HG02840 (cell line): ENCODE measurements around the gene PER1.

Experiments
- ATAC-seq: cut with Tn5 transposase; IDR thresholded peaks from one replicate; pipeline ENCODE4 v1.9.1; 2021; ENCODE audit warnings: mild to moderate bottlenecking, moderate library complexity, moderate number of reproducible peaks; ENCODE audit not compliant: unreplicated experiment, low FRiP score

Gene PER1, protein sequence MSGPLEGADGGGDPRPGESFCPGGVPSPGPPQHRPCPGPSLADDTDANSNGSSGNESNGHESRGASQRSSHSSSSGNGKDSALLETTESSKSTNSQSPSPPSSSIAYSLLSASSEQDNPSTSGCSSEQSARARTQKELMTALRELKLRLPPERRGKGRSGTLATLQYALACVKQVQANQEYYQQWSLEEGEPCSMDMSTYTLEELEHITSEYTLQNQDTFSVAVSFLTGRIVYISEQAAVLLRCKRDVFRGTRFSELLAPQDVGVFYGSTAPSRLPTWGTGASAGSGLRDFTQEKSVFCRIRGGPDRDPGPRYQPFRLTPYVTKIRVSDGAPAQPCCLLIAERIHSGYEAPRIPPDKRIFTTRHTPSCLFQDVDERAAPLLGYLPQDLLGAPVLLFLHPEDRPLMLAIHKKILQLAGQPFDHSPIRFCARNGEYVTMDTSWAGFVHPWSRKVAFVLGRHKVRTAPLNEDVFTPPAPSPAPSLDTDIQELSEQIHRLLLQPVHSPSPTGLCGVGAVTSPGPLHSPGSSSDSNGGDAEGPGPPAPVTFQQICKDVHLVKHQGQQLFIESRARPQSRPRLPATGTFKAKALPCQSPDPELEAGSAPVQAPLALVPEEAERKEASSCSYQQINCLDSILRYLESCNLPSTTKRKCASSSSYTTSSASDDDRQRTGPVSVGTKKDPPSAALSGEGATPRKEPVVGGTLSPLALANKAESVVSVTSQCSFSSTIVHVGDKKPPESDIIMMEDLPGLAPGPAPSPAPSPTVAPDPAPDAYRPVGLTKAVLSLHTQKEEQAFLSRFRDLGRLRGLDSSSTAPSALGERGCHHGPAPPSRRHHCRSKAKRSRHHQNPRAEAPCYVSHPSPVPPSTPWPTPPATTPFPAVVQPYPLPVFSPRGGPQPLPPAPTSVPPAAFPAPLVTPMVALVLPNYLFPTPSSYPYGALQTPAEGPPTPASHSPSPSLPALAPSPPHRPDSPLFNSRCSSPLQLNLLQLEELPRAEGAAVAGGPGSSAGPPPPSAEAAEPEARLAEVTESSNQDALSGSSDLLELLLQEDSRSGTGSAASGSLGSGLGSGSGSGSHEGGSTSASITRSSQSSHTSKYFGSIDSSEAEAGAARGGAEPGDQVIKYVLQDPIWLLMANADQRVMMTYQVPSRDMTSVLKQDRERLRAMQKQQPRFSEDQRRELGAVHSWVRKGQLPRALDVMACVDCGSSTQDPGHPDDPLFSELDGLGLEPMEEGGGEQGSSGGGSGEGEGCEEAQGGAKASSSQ (N-terminal part only)

DNA sequence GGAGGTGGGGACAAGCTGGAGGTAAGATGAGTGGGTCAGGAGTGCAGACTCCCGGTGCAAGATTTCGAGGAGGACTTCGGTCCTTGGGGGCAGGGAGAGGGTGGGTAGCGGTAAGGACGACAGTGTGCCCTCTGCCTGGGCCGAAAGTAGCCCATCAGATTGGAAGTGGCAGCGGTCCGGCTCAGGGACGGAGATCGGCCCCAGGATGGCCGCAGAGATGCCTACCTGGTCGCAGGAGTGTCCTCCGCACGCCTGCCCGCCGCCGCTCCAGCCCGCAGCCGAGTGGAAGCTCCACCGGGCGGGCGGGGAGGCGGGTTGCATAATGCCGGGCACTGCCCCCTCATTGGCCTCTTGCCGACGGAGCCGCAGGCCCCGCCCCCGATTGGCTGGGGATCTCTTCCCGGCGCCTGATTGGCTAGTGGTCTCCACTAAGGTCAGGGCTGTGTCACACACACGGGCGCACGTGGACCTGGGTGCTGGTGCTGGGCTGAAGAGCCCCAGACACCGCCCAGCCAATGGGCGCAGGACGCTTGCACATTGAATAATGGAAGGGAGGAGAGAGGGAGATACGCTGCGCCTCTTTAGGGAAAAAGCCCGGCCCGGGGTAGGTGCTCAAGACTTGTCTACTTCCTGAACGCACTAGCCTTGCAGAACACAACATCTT is at the start of gene PER1:
Gene PER1, minus strand, starts transcription at position 293 of the 664 bp plus-strand sequence. CDS start 1,698 bp downstream, outside the sequence.
- ATAC-seq: no peak

DNA sequence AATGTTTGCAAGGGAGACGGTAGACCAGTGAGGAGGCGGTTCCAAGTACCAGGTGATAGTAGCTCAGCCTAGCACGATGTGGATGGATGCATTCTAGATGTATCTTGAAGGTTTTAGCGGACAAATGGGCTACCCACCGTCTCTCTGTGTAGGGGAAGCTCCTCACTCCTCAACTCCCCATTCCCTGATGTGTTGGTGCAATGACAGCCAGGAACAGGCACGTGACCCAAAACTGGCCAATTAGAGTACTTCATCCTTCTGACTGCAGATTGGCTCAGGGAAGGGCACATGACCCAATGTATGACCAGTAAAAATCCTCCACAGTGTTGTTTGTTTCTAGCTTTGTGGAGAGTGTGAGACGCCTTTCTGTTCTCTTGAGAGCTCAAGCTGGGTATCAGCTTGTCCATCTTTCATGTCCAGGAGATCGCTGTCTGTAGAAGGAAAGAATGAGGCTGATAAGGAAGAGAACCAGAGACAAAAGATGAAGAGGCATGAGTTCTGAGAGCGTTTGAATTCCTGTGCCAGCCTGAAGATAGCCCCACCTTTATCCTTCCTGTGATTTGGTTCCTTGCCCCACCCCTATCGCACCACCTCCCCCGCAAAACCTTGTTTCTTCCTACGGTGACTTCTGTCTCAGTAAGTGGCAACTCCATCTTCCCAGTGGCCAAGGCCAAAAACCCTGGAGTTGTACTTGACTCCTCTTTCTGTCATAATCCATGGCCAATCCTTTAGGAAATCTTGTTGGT is 40.0 kb upstream of the PER1 start:
- ATAC-seq: no peak

DNA sequence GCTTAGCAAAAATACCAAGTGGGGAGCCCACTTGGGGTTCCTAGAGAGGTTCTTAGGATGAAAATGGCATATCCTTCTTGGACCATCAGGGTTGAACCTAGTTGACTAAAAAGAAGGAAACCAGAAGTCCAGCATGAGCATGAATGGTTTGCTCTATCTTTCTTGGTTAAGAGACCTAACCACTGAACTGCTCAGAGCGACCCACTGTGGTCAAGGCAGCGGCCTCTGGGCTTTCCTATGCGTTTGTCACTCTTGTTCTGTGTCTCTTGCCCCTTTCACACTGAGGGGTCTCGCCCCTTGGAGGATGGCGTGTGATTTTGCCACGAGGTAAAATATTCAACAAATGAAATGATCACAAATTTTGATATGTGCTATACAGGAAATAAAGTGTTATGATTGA is 38.3 kb upstream of the PER1 start:
- ATAC-seq: no peak

DNA sequence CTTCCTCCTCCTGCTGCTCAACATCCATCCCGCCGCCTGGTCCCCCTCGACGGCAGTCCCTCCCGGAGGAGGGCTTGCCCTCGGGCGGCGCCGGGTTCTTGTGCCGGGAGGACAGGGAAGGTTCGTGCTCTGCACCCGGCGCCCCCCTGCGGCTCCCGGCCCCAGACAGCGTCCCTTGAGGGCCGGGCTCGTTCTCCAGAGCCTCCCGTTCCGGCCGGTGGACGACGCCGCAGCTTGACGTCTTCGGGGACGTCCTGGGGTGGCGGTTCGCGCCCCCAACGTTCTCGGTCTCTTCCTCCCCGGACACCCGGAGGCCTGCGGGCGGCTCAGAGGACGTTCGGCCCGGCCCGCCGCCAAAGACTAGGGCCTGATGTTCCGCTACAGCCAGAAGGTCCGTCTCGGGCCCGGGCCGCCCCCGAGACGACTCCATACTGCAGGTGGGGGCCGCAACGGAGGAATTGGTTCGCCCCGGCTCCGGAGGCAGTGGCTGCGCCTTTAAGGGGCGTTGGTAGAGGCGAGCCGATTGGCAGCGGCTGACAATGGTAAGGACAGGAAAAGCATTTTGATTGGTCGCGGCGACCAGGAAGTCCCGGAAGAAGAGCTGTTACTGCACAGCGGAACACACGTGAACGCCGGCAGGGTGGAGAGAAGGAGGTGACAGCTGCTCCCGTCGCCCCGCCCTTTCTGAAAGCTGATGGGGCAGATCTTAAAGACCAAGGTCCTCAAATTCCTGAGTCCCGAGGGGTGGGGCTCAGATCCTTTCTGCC is 37.7 kb upstream of the PER1 start, which contains the start of gene BORCS6:
Gene BORCS6, minus strand, starts transcription at position 470 of the 767 bp plus-strand sequence. Its CDS starts 40 bp downstream, at position 430.
- peak; percentile 45 for ATAC-seq

DNA sequence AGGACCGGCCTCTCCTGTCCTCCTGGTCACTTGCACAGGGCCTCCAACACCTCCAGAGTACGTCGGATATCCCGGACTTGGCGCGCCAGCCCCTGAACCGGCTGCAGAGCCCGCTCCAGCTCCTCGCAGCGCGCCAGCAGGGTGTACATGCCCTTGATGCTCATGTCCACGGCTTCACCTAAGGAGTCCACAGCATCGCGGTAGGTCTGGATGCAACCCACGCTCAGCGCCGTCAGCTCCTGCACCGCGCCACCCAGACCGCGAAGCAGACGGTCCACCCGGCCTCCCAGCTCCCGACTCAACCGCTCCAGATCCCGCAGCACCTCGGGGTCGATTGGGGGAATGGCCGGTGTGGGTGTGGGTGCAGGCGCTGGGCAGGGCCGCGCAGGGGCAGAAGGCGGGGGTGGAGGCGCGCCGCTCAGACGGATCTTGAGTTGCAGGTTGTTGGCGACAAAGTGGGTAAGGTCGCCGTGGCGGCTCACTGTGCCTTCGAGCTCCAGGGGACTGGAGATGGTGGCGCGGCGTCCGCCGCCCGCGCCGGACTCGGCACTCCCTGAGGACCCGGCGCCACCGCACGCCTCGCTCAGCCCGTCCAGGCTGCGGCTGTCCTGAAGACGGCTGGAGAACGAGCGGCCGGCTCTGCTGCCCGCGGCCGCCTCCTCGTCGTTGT is 37.0 kb upstream of the PER1 start:
- no peak for ATAC-seq

DNA sequence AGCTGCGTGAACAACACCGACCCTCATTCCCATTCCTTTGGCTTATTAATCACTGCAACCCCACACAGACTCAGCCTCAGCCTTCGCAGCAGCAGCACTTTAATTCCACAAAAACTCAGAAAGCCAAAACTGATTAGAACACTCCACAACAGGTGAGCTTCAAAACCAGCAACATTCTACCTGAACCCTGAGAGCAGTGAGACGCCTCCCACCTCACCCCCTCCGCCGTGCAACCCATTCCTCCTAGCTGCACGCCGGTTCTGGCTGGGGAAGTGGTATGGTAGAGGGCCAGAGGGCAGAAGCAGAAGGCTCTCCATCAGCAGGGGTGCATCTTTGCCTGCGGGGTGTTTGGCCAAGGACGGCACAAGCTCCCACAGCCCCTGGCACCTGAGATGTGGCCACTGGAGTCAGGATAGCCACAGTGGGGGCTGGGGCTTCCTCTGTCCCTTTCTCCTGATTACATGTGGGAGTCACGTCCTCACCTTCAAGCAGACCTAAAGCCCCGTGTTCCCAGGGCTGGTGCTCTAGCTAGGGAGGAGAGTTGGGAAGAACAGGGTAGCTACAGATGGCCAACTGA is 36.1 kb upstream of the PER1 start:
- ATAC-seq: no peak

DNA sequence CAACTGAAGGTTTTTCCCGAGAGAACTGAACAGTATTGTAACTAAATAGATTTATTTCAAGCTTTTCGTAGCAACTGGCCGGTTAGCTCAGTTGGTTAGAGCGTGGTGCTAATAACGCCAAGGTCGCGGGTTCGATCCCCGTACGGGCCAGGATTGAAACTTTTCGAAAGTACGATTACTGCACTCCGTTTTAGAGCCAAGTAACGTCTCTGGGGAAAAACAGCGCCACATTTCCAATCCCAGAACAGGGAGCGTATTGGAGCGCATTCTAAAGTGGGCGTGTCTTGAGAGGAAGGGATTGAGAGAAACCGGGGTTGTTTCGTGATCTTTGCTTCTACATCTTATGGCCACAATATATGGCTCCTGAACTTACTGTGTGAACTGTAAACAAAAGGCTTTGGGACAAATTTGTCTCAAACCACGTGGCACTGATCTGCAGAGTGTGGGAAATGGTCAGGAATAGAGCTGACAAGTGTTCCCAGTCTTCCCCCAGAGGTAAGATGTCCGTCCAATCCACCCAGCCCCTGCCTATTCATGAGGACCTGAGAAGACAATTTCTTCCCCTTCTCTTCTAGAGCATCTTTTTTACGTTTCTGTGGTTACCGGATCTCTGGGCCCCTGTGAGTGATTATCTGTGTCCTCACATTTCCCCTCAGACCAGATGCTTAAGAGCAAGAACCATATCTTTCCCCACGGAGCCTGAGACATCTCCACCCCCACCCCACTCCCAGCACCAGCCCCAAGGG is 35.5 kb upstream of the PER1 start:
- peak; percentile 25 for ATAC-seq

DNA sequence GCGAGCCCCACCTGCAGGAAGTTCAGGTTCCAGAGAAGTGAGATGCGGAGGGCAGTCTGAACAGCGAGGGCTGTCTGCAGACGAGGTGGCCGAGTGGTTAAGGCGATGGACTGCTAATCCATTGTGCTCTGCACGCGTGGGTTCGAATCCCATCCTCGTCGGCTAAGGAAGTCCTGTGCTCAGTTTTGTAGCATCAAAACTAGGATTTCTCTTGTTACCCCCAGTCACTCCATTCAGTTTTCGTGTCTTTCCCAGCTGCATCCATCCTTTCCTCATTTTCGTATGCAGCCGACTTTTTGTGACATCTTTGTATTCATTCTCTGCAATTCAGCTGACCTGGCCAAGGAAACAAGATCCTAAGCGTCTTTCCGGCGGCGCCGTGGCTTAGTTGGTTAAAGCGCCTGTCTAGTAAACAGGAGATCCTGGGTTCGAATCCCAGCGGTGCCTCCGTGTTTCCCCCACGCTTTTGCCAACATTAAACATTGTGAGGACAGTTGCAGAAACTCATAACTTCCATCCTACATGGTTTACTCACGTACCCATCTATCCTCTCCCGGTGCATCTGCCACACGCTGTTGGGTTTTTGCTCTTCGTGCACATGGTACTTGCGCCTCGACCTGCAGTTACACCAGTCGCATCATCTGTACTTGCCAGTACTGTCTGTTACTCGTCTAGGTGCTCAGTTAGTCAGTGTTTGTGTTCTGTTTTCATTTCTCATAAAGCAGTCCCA is 34.7 kb upstream of the PER1 start:
- peak; percentile 22 for ATAC-seq

DNA sequence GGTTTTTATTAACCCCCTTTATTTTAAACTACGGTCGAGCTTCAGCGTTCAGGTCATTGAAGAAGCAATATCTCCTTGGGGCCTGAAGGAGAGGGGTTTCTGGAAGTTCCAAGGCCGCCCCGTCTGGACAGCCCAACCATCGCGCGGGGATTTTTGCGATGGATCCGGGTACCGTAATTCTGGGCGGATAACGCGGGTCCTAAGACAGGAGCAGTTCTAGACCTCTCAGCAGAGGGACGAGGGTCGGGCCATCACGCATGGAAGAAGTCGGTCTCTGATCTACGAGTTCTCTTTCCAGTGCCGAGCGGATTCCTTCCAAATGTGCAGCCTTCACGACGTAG is 34.2 kb upstream of the PER1 start:
- ATAC-seq: peak; percentile 0

DNA sequence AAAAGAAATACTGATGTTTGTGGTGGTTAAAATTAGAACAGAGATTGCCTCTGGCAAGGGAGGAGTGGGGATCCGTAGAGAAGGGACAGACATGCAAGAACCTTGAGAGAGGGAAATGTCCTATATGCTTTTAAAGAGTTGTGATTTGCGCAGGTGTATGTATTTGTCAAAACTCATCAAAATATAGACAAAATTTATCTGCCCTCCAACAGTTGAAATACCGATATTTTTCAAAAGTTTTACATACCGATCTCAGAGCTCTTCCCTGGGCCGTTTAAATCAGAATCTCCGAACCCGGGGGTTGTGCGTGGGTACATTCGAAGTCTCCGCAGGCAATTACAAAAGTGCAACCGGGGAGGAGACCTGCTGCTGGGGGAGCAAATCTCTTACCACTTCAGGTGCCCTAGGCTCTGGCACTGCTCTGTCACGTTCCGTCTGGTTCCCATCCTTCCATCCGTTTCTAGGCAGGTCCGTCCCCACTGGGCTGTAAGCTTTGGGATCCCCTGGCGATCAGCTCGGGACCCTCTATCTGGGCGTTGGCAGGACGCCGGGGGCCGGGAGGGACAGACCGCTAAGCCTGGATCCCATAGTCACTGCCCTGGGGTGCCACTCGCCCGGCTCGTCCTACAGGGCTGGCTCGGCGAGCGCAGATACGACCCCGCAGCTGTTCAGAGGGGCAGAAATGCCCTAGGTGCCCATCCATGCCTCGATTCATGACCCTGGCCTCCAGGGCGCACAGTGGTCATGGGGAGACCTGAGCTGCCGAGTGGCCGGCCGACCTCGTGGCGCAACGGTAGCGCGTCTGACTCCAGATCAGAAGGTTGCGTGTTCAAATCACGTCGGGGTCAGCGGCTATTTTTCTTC is 33.6 kb upstream of the PER1 start:
- no peak for ATAC-seq

DNA sequence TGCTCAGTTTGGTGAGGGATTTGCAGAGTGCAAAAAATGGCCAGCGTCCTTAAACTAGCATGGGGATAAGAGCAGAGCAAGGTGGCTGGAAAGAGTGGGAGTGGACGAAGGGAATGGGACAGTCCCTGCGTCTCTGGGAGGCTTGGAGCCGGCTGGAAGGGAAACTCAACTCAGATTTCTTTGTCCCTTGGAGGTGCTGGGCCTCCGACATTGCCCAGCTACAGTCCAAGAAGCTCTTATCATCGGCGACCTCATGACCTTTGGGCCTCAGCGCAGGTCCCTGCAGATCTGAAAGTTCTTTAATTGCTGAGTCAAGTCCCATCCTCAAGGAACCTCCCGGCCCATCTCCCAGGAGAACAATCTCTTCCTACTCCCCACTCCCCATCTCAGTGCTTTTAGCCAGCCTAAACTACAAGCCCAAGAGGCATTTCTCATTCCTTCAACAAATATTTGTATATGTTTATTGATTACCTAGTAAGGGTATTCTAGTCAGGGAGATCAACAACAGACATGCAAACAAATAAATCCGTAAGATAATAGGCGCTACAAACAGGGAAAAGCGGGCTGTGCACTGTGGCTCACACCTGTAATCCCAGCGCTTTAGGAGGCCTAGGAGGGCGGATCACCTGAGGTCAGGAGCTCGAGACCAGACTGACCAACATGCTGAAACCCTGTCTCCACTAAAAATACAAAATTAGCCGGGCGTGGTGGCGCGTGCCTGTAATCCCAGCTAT is 25.0 kb upstream of the PER1 start:
- ATAC-seq: no peak

DNA sequence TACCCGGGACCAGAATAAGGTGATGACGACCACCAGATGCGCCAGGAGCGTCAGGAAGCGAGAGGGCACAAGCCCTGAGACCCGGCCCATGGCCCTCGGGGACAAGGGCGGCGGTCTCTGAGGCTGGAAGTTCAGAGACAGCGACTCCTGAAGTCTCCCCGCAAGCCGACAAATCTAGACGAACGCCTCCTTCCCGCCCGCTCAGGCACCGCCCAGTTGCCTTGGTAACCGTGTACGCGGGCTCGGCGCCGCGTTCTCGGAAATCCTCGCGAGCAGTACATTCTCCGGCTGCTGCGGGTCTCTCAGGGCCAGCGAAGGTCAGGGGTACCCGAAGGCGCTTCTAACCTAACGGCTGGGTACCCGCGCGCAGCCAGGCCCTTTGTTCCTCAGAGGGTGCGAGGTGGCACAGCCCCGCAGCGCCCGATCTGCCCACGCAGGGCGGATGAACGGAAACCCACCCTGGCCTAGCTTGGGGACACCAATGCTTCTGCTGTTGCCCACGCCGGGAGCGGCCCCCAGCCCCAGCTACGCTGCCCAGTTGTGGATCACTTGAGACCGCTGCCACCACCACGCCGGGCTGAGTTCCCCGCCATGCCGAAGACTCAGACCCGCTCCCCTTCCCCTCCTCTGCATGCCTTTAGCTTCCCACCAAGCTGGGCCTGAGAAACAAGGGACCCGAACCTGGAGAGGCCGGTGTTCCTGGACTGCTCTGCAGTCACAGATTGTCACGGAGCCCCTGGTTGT is 24.2 kb upstream of the PER1 start, which contains the start of gene TMEM107:
Gene TMEM107, minus strand, starts transcription at position 184 of the 744 bp plus-strand sequence. Its CDS starts 94 bp downstream, at position 90.
- no peak for ATAC-seq

DNA sequence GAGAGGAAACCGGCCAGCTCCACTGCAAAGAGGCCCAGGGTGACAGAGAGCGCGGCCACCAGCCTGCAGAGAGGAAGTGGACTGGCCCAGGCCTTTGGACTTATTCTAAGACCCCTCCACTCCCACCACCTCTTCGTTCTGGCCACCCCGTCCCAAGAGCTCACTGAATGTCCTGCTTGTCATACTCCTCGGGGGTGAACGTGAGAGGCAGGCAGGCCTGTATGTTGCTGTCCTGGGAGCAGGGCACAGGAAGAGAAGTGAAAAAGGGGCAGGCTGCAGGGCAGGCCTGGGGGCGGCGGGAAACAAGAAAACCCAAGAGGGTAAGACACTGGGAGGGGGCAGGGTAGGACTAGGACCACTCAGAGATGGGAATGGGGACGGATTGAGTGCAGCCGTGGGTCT is 23.6 kb upstream of the PER1 start:
- ATAC-seq: no peak

DNA sequence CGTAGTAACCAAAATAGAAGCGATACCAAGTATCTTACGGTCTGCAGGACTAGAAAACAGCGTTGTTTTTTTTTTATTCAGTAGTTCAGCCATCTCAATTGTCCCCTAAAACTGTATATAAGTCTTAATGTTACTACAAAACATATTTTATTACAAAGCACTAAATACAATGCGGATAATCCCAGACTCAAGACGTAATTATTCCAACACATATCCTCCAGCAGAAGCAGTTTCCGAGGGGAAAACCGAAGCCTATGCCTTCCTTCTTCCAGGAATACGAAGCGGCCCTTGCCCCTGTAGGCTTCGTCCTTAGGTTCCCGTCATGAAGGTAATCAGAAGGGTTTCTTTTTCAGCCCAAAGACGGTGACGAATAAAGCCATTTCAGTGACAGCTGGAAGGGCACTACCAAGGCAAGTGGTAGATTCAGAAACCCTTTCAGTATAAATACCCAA is 21.7 kb upstream of the PER1 start:
- ATAC-seq: no peak
